Retinal pigment epithelial cell (primary cell): ENCODE data around the gene INHBE.

ENCODE experiments used
- DNase-seq: peaks from one replicate; pipeline ENCODE4 v3.0.0-alpha.2; 2010; ENCODE audit warnings: low read depth
- H3K4me3 ChIP-seq: 2 replicates; pipeline ENCODE4 v1.5.1; 2011; ENCODE audit warnings: mild to moderate bottlenecking, low read length, control low read depth, moderate library complexity
- TF ChIP-seq, protein P1 (sequence below): conservative IDR thresholded peaks from 2 replicates; pipeline ENCODE4 v1.5.1; 2011; ENCODE audit warnings: low read depth, low read length, control low read depth, inconsistent platforms

The INHBE gene

DNA sequence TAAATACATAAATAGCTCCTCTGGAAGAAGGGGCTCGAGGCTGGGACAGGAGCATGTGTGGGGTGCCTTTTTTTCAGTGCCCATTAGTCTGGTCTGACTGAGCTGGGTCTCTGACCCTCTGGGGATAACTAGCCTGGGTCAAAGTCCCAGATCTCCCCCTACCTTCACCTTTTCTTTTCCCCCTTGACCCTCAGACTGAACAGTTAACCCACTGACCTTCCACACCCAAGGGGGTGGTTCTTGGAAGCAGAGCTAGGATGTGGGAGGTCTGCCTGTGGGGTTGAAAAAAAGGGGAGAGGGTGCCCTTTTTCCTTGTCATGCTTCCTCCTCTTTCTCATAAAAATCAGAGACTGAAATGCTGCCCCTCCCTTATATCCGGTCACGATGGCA, 3.6 kb downstream of the INHBE start:
- no peak for DNase-seq

DNA sequence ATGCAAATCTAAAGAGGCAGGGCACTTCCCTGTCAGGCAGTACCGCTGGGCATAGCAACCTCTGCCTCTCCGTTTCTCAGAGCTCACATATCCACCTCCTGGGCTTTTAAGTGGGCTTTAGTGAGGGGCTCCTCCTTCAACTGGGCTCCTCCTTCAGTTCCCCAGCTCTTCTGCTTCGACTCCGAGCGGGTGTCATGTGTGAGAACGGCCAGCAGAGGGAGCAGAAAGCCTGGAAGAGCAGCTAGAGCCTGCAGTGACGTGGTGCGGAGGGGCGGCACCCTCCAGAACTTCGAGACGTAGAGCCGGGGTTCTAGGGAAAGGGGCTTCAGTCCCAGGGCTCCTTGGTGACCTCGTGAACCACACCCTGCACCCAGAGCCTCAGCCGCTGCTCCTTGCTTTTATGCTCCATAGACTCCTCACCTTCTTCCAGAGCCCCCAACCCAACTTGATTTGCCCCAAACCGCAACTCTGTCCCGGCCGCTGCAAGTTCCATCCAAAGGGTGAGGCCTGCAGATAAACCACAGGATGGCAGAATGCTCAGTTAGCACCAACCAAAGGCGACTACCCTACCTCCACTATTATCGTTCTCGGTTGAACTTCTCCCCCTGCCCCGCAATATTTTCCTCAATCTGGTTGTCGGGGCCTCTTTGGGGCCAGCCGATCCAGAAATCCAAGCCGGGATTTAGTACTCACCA, 4.1 kb downstream of the INHBE start:
- H3K4me3 ChIP-seq = peak overlapping the region; percentile 81
- TF ChIP-seq, protein P1, sequence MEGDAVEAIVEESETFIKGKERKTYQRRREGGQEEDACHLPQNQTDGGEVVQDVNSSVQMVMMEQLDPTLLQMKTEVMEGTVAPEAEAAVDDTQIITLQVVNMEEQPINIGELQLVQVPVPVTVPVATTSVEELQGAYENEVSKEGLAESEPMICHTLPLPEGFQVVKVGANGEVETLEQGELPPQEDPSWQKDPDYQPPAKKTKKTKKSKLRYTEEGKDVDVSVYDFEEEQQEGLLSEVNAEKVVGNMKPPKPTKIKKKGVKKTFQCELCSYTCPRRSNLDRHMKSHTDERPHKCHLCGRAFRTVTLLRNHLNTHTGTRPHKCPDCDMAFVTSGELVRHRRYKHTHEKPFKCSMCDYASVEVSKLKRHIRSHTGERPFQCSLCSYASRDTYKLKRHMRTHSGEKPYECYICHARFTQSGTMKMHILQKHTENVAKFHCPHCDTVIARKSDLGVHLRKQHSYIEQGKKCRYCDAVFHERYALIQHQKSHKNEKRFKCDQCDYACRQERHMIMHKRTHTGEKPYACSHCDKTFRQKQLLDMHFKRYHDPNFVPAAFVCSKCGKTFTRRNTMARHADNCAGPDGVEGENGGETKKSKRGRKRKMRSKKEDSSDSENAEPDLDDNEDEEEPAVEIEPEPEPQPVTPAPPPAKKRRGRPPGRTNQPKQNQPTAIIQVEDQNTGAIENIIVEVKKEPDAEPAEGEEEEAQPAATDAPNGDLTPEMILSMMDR = peak; percentile 97
- peak; percentile 72 for DNase-seq

More for the DNA sequence above, 3.6 kb downstream of the INHBE start:
- H3K4me3 ChIP-seq = peak overlapping the region; percentile 81
- TF ChIP-seq, protein P1 = no peak

DNA sequence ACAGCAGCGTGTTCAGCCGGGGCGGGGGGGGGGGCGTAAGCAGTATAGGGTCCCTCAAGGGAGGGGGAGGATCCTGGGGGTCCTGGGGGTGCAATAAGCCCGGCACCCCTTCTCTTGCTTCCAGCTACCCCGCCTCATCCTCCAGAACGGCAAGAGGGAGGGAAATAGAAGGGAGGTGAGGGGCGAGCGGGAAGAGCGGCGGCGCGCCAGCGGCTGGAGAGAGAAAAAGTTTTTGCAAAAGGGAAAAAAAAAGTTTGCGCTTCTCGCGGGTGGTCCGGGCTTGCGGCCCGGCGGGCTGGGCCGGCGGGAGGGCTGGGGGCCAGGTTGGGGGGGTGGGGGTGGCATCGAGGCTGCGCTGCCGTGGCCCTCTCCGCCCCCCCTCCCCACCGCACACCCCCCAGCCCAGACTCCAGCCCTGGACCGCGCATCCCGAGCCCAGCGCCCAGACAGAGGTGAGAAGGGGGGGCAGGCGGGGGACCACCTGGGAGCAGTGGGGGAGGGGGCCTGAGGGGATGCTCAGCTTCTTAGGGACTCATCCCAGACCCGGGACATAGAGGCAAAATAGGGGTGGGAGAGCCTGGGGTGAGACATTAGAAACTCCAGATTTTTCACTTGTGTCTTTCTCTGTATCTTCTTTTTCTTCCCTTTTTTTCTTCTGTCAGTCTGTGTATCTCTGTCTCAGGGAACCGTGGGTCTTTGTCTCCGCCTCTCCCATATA, 4.8 kb downstream of the INHBE start, which contains the start of gene GLI1:
Gene GLI1 (plus strand): TSS at position 36 of the 718 bp plus-strand sequence. CDS start 3,907 bp downstream, outside the sequence.
- peak within 1 kb of the TSS; percentile 81 for H3K4me3 ChIP-seq
- TF ChIP-seq, protein P1 = no peak
- no peak for DNase-seq

DNA sequence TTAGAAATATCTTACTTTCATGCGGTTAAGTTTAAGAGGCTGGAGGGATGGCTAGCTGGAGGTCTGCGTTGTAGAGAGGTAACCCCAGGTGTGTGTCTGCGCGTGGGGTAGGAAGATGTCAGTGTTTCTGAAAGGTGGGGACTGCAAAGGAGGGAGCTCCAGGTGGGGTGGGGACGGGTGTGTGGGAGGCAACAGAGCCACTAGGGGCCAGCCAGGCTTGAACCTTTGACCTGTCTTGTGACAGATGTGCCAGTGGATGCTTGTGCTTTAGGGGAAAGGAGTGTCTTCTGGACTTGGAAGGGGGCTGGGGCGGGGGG, 5.3 kb downstream of the INHBE start:
- TF ChIP-seq, protein P1 = no peak
- DNase-seq = no peak
- H3K4me3 ChIP-seq = no peak overlapping the region

DNA sequence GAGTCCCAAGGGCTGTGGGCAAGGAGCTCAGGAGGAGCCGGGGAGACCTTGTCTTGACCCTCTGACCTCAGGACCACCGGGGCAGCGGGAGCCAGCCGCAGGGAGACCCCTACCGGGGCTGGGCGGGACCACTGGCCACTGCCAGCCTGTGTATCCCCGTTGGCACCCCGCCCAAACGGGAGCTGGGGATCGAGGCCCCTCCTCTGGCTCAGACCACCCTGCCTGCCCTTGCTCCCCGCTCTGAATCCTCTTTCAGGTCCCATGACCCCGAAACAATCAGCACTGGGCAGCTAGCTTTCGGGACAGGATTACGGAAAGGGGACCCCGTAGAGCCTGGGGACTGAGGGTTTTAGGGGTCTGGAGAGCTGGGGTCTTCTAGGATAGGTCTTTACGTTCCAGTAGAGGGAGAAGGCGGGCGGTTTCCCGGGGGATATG, 5.8 kb downstream of the INHBE start:
- TF ChIP-seq, protein P1 = no peak
- no peak for DNase-seq
- no peak overlapping the region for H3K4me3 ChIP-seq

DNA sequence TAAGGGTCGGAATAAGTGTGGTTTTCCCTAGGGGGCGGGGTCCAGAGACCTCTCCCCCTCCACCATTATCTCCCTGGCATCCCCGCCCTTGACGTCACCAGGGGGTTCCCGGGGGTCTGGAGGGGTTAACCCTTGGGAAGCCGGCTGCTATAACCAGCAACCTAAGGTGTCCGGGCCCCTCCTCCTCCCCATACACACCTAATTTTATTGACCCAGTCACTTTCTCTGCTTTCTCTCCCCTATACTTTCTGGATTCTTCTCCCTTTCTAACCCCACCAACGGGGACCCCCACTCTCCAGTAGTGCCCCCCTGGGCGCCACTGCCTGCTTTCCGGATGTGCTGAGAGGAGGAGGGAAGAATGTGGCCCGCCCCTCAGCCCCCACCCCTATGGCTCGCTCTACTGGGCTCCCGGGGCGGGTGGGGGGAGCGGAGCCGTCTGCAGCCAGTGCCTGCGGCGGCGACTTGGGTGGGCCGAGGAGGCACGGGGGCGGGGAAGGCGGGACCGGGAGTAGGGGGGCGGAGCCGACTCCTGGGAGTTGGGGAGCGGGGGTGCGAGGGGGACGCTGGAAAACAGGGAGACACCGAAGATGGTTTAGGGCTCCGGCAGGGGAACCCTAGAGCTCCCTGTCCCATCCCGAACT, 6.3 kb downstream of the INHBE start:
- H3K4me3 ChIP-seq = peak overlapping the region; percentile 55
- TF ChIP-seq, protein P1 = no peak
- no peak for DNase-seq
